ENCODE measurements around the gene RGL3. TPM values are rescaled to one million over a fixed set of nuclear protein-coding genes. Genes with fewer than 3 reads are reported as not detected.
"Not testable (repeated sequence)": the region's sequence is repeated elsewhere in the genome, so short reads cannot be mapped to it uniquely, and the experiment has no call there.

RGL3 gene
- total and polyA plus RNA-seq, 4 donors, result 2.4 to 19.8 (median 7.8) TPM

GRCh38 chr19:11356074-11356397, 63.1 kb downstream of the RGL3 start:
- DNase-seq (ENCODE audit: low spot score), result no peak
- 90% methylated on average over 6 of the region's 6 CpGs for WGBS
- TF ChIP-seq GABPA (IDR thresholded peaks at IDR 0.05 in 1 of 2, conservative IDR thresholded peaks at IDR 0.05 in 1 of 2) (no peak), EGR1 (IDR thresholded peaks at IDR 0.05; ENCODE audit: low read depth in 2 of 2) (no peak), HNF4A (conservative IDR thresholded peaks at IDR 0.05) (no peak)
- no peaks in the 10 kb centered on the region for H3K36me3 ChIP-seq (ENCODE audit: control insufficient read depth in 4 of 4, insufficient read depth in 3 of 4, low read depth in 1 of 4, low read length in 3 of 4)
- H3K4me3 ChIP-seq (ENCODE audit: low read depth in 1 of 3, low read length in 3 of 3), result peak overlapping the region in 2 of 3 donors; percentile 48 to 73
- no peaks in the 10 kb centered on the region for H3K9me3 ChIP-seq (ENCODE audit: control insufficient read depth in 4 of 4, low read length in 3 of 4)
- peaks cover 0 to 12% (median 4%) of the 10 kb centered on the region in 4 donors for H3K4me1 ChIP-seq (ENCODE audit: control insufficient read depth in 4 of 4, insufficient read depth in 4 of 4, low read length in 3 of 4)
- H3K9ac ChIP-seq (ENCODE audit: low read depth in 1 of 2, low read length in 2 of 2), result no peak overlapping the region
- H3K27ac ChIP-seq (ENCODE audit: low read depth in 1 of 2, low read length in 2 of 2), result no peak overlapping the region
- no peaks in the 10 kb centered on the region for H3K27me3 ChIP-seq (ENCODE audit: control insufficient read depth in 4 of 4, insufficient read depth in 4 of 4, low read length in 3 of 4)

GRCh38 chr19:11355160-11356073, 63.7 kb downstream of the RGL3 start, which contains the start of gene PLPPR2:
TSS of gene PLPPR2 (plus strand) at chr19:11355432. CDS start at chr19:11357674, 2,242 bp downstream.
- no peak within 1 kb of the TSS for H3K9ac ChIP-seq (ENCODE audit: low read depth in 1 of 2, low read length in 2 of 2)
- H3K4me3 ChIP-seq (ENCODE audit: low read depth in 1 of 3, low read length in 3 of 3), result peak within 1 kb of the TSS in 2 of 3 donors; percentile 48 to 73
- no peaks in the 10 kb centered on the region for H3K9me3 ChIP-seq (ENCODE audit: control insufficient read depth in 4 of 4, low read length in 3 of 4)
- peaks cover 0 to 9% (median 2%) of the 10 kb centered on the region in 4 donors for H3K4me1 ChIP-seq (ENCODE audit: control insufficient read depth in 4 of 4, insufficient read depth in 4 of 4, low read length in 3 of 4)
- DNase-seq (ENCODE audit: low spot score), result peak; percentile 85
- no peaks in the 10 kb centered on the region for H3K36me3 ChIP-seq (ENCODE audit: control insufficient read depth in 4 of 4, insufficient read depth in 3 of 4, low read depth in 1 of 4, low read length in 3 of 4)
- no peak within 1 kb of the TSS for H3K27ac ChIP-seq (ENCODE audit: low read depth in 1 of 2, low read length in 2 of 2)
- H3K27me3 ChIP-seq (ENCODE audit: control insufficient read depth in 4 of 4, insufficient read depth in 4 of 4, low read length in 3 of 4), result no peaks in the 10 kb centered on the region
- TF ChIP-seq HNF4G (IDR thresholded peaks at IDR 0.05), result no peak
- no peak for TF ChIP-seq JUND (IDR thresholded peaks at IDR 0.05)
- TF ChIP-seq SP1 (IDR thresholded peaks at IDR 0.05), result peak; percentile 46
- no peak for TF ChIP-seq FOXA2 (IDR thresholded peaks at IDR 0.05)
- TF ChIP-seq RAD21 (IDR thresholded peaks at IDR 0.05), result no peak
- WGBS, result 9% methylated on average over 62 of the region's 62 CpGs

GRCh38 chr19:11354102-11354501, 65.0 kb downstream of the RGL3 start:
- not testable (repeated sequence) for H3K27me3 ChIP-seq (ENCODE audit: control insufficient read depth in 4 of 4, insufficient read depth in 4 of 4, low read length in 3 of 4); H3K4me3 ChIP-seq (ENCODE audit: low read depth in 1 of 3, low read length in 3 of 3); H3K9me3 ChIP-seq (ENCODE audit: control insufficient read depth in 4 of 4, low read length in 3 of 4); DNase-seq (ENCODE audit: low spot score); H3K27ac ChIP-seq (ENCODE audit: low read depth in 1 of 2, low read length in 2 of 2); H3K9ac ChIP-seq (ENCODE audit: low read depth in 1 of 2, low read length in 2 of 2); H3K36me3 ChIP-seq (ENCODE audit: control insufficient read depth in 4 of 4, insufficient read depth in 3 of 4, low read depth in 1 of 4, low read length in 3 of 4); H3K4me1 ChIP-seq (ENCODE audit: control insufficient read depth in 4 of 4, insufficient read depth in 4 of 4, low read length in 3 of 4)
- 95% methylated on average over 4 of the region's 4 CpGs for WGBS

GRCh38 chr19:11349171-11349570, 69.9 kb downstream of the RGL3 start:
- TF ChIP-seq HNF4G (IDR thresholded peaks at IDR 0.05) (no peak), MAX (IDR thresholded peaks at IDR 0.05) (no peak), TAF1 (conservative IDR thresholded peaks at IDR 0.05) (no peak), JUND (IDR thresholded peaks at IDR 0.05) (no peak), HNF4A (conservative IDR thresholded peaks at IDR 0.05) (no peak), NR2F2 (IDR thresholded peaks at IDR 0.05) (no peak), ZBTB33 (IDR thresholded peaks at IDR 0.05) (no peak), GABPA (IDR thresholded peaks at IDR 0.05 in 1 of 2, conservative IDR thresholded peaks at IDR 0.05 in 1 of 2) (no peak), EGR1 (IDR thresholded peaks at IDR 0.05; ENCODE audit: low read depth in 2 of 2) (no peak), ATF3 (IDR thresholded peaks at IDR 0.05) (no peak), SP1 (IDR thresholded peaks at IDR 0.05) (no peak), FOXA1 (IDR thresholded peaks at IDR 0.05) (no peak), FOXA2 (IDR thresholded peaks at IDR 0.05) (no peak)
- Histone ChIP-seq H3K9me3 (ENCODE audit: control insufficient read depth in 4 of 4, low read length in 3 of 4) (no peaks in the 10 kb centered on the region), H3K27ac (ENCODE audit: low read depth in 1 of 2, low read length in 2 of 2) (no peak overlapping the region), H3K4me3 (ENCODE audit: low read depth in 1 of 3, low read length in 3 of 3) (no peak overlapping the region), H3K9ac (ENCODE audit: low read depth in 1 of 2, low read length in 2 of 2) (no peak overlapping the region), H3K4me1 (ENCODE audit: control insufficient read depth in 4 of 4, insufficient read depth in 4 of 4, low read length in 3 of 4) (peaks cover 0 to 24% (median 20%) of the 10 kb centered on the region in 4 donors), H3K27me3 (ENCODE audit: control insufficient read depth in 4 of 4, insufficient read depth in 4 of 4, low read length in 3 of 4) (no peaks in the 10 kb centered on the region), H3K36me3 (ENCODE audit: control insufficient read depth in 4 of 4, insufficient read depth in 3 of 4, low read depth in 1 of 4, low read length in 3 of 4) (no peaks in the 10 kb centered on the region)
- WGBS, result 95% methylated on average over 4 of the region's 4 CpGs
- DNase-seq (ENCODE audit: low spot score), result no peak

Measured in liver (tissue), 9 donors.